GM12878 (cell line): Measurements from ENCODE around the gene NRXN3.

ENCODE experiments used
- BACH1 ChIP-seq: fragments of 450-650 bp; IDR thresholded peaks from 2 replicates; pipeline ENCODE4 v1.6.1; 2017; ENCODE audit warnings: mild to moderate bottlenecking, borderline replicate concordance
- MXI1 ChIP-seq: fragments of 150-350 bp; IDR thresholded peaks from 2 replicates; pipeline ENCODE4 v1.6.1; 2011; ENCODE audit warnings: low read depth, mild to moderate bottlenecking, inconsistent platforms, low read length, improper control_type of control experiment
- PML ChIP-seq: IDR thresholded peaks from 2 replicates; pipeline ENCODE4 v1.6.1; 2012; ENCODE audit warnings: low read length, inconsistent platforms
- POLR2A ChIP-seq: IDR thresholded peaks from 2 replicates; pipeline ENCODE4 v1.6.1; 2011; ENCODE audit warnings: low read depth, mild to moderate bottlenecking, low read length
- RAD51 ChIP-seq: fragments of 450-650 bp; IDR thresholded peaks from 2 replicates; pipeline ENCODE4 v1.6.1; 2016; ENCODE audit warnings: moderate library complexity, mild to moderate bottlenecking, inconsistent platforms
- SIN3A ChIP-seq: IDR thresholded peaks from 2 replicates; pipeline ENCODE4 v1.6.1; 2012; ENCODE audit warnings: low read depth, low read length, improper control_type of control experiment
- TAF1 ChIP-seq: IDR thresholded peaks from 2 replicates; pipeline ENCODE4 v1.6.1; 2011; ENCODE audit warnings: mild to moderate bottlenecking, low read depth, low read length, borderline replicate concordance
- YY1 ChIP-seq: IDR thresholded peaks from 2 replicates; pipeline ENCODE4 v1.6.1; 2011; ENCODE audit warnings: low read depth, mild to moderate bottlenecking, low read length
- ZBTB11 ChIP-seq: fragments of 450-650 bp; formaldehyde crosslinking; IDR thresholded peaks from 2 replicates; pipeline ENCODE4 v1.5.0; 2022; ENCODE audit warnings: mild to moderate bottlenecking, missing genetic modification characterization
- ZNF207 ChIP-seq: fragments of 450-650 bp; IDR thresholded peaks from 2 replicates; pipeline ENCODE4 v1.6.1; 2014; ENCODE audit warnings: antibody characterized with exemption, mild to moderate bottlenecking, borderline replicate concordance
- TF ChIP-seq, protein P1 (sequence below): IDR thresholded peaks from 2 replicates; pipeline ENCODE4 v1.6.1; 2012; ENCODE audit warnings: low read length, inconsistent platforms

DNA sequence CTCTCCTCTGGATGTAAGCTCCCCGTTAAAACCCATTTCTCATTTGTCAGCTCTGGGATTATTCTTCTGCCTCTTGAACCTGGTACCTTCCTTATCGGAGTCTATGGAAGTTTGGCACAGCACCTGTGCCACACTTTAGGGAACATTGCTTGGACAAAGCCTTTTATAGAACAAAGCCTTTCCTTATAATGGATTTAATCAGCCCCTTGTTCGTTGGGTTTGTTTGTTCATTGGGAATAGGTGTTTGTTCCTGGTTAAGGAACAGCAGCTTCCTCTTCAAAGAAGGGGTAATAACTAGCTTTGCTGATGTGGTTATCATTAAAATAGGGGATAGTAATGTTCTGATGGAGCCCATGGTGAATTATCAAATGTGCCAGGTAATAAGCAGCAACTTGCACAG, 70.4 kb downstream of the NRXN3 start:
- TF ChIP-seq RAD51 (no peak), YY1 (no peak), POLR2A (no peak), MXI1 (no peak), PML (no peak), ZBTB11 (CRISPR knock-in tag) (no peak), BACH1 (no peak), ZNF207 (no peak), TAF1 (no peak), SIN3A (no peak)
- TF ChIP-seq, protein P1, sequence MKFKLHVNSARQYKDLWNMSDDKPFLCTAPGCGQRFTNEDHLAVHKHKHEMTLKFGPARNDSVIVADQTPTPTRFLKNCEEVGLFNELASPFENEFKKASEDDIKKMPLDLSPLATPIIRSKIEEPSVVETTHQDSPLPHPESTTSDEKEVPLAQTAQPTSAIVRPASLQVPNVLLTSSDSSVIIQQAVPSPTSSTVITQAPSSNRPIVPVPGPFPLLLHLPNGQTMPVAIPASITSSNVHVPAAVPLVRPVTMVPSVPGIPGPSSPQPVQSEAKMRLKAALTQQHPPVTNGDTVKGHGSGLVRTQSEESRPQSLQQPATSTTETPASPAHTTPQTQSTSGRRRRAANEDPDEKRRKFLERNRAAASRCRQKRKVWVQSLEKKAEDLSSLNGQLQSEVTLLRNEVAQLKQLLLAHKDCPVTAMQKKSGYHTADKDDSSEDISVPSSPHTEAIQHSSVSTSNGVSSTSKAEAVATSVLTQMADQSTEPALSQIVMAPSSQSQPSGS, result no peak
